DND-41 (cell line): ENCODE data around the gene PUSL1.

Experiments used
- ATAC-seq: fragments of 200-7000 bp; cut with Tn5 transposase; 3 replicates; pipeline ENCODE4 v1.9.1; 2021; ENCODE audit warnings: low read depth; ENCODE audit not compliant: insufficient read depth
- DNase-seq: peaks from one replicate; pipeline ENCODE4 v3.0.0-alpha.2; 2020
- H2AFZ ChIP-seq: 2 replicates; pipeline ENCODE4 v1.6.0; 2012; ENCODE audit warnings: low read depth, low read length
- H3K27ac ChIP-seq: 2 replicates; pipeline ENCODE4 v1.5.1; 2012; ENCODE audit warnings: low read length, inconsistent platforms
- H3K27me3 ChIP-seq: fragments of 200-600 bp; sonication (generic); 2 replicates; pipeline ENCODE4 v1.6.0; 2012; ENCODE audit warnings: low read length, mild to moderate bottlenecking, inconsistent platforms; ENCODE audit not compliant: insufficient read depth, poor library complexity
- H3K36me3 ChIP-seq: 2 replicates; pipeline ENCODE4 v1.5.1; 2012; ENCODE audit warnings: low read length, inconsistent platforms; ENCODE audit not compliant: insufficient read depth
- H3K4me1 ChIP-seq: 2 replicates; pipeline ENCODE4 v1.5.1; 2012; ENCODE audit warnings: mild to moderate bottlenecking, low read length; ENCODE audit not compliant: insufficient read depth
- H3K4me2 ChIP-seq: 2 replicates; pipeline ENCODE4 v1.6.0; 2012; ENCODE audit warnings: mild to moderate bottlenecking, moderate library complexity, low read length, inconsistent platforms; ENCODE audit not compliant: insufficient read depth
- H3K4me3 ChIP-seq, 2 experiments: fragments of 200-600 bp in 1 of 2; shearing (Covaris generic) in 1 of 2; 2 replicates each; pipeline ENCODE4 v1.5.1; 2012 to 2016; ENCODE audit warnings: inconsistent platforms in 2 of 2, low read length in 2 of 2, mild to moderate bottlenecking in 2 of 2, low read depth in 1 of 2, moderate library complexity in 1 of 2
- H3K79me2 ChIP-seq: 2 replicates; pipeline ENCODE4 v1.6.0; 2012; ENCODE audit warnings: low read length, inconsistent platforms; ENCODE audit not compliant: insufficient read depth
- H3K9ac ChIP-seq: 2 replicates; pipeline ENCODE4 v1.6.0; 2012; ENCODE audit warnings: low read depth, mild to moderate bottlenecking, inconsistent platforms, low read length, moderate library complexity
- H3K9me3 ChIP-seq: 2 replicates; pipeline ENCODE4 v1.5.1; 2012; ENCODE audit warnings: low read length, moderate library complexity, mild to moderate bottlenecking, inconsistent platforms; ENCODE audit not compliant: insufficient read depth, severe bottlenecking
- H4K20me1 ChIP-seq: 2 replicates; pipeline ENCODE4 v1.6.0; 2012; ENCODE audit warnings: low read length; ENCODE audit not compliant: insufficient read depth
- EZH2 ChIP-seq: IDR thresholded peaks from 3 replicates; pipeline ENCODE4 v1.6.1; 2012; ENCODE audit warnings: borderline replicate concordance, low read depth, mild to moderate bottlenecking, moderate library complexity, low read length, inconsistent platforms; ENCODE audit not compliant: severe bottlenecking
- TF ChIP-seq, protein P1 (sequence below): IDR thresholded peaks from 2 replicates; pipeline ENCODE4 v1.5.1; 2012; ENCODE audit warnings: borderline replicate concordance, low read length, moderate library complexity, mild to moderate bottlenecking; ENCODE audit not compliant: poor library complexity, severe bottlenecking; ENCODE audit errors: extremely low read depth

Gene PUSL1

DNA sequence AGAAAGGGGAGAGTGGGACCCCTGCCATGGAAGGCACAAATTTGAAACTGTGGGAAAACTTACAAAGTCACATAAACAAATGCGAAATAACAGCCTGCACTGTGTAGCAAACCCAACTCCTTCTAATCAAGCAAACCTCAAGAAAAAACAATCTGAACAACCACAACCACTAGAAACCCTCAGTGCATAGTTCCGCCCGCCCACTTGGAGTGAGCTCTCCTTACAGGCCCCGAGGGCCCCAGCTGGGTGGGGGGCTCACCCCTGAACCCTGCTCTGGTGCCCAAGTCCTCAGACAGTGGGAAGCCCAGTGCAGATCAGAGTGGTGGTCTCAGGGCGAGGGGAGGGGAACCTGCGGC, 50.9 kb downstream of the PUSL1 start:
- no peaks in the 10 kb centered on the region for H3K4me1 ChIP-seq
- no peaks in the 10 kb centered on the region for H3K27me3 ChIP-seq
- no peak overlapping the region for H3K4me2 ChIP-seq
- H4K20me1 ChIP-seq = no peaks in the 10 kb centered on the region
- no peak overlapping the region for H2AFZ ChIP-seq
- TF ChIP-seq, protein P1, sequence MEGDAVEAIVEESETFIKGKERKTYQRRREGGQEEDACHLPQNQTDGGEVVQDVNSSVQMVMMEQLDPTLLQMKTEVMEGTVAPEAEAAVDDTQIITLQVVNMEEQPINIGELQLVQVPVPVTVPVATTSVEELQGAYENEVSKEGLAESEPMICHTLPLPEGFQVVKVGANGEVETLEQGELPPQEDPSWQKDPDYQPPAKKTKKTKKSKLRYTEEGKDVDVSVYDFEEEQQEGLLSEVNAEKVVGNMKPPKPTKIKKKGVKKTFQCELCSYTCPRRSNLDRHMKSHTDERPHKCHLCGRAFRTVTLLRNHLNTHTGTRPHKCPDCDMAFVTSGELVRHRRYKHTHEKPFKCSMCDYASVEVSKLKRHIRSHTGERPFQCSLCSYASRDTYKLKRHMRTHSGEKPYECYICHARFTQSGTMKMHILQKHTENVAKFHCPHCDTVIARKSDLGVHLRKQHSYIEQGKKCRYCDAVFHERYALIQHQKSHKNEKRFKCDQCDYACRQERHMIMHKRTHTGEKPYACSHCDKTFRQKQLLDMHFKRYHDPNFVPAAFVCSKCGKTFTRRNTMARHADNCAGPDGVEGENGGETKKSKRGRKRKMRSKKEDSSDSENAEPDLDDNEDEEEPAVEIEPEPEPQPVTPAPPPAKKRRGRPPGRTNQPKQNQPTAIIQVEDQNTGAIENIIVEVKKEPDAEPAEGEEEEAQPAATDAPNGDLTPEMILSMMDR = no peak
- TF ChIP-seq EZH2 = no peak
- no peaks in the 10 kb centered on the region for H3K9me3 ChIP-seq
- no peaks in the 10 kb centered on the region for H3K36me3 ChIP-seq
- ATAC-seq = peak; percentile 47; the same call in 2 of the 3 replicates
- H3K79me2 ChIP-seq = no peaks in the 10 kb centered on the region
- no peak for DNase-seq
- H3K27ac ChIP-seq = no peak overlapping the region
- no peak overlapping the region for H3K4me3 ChIP-seq
- H3K9ac ChIP-seq = no peak overlapping the region

DNA sequence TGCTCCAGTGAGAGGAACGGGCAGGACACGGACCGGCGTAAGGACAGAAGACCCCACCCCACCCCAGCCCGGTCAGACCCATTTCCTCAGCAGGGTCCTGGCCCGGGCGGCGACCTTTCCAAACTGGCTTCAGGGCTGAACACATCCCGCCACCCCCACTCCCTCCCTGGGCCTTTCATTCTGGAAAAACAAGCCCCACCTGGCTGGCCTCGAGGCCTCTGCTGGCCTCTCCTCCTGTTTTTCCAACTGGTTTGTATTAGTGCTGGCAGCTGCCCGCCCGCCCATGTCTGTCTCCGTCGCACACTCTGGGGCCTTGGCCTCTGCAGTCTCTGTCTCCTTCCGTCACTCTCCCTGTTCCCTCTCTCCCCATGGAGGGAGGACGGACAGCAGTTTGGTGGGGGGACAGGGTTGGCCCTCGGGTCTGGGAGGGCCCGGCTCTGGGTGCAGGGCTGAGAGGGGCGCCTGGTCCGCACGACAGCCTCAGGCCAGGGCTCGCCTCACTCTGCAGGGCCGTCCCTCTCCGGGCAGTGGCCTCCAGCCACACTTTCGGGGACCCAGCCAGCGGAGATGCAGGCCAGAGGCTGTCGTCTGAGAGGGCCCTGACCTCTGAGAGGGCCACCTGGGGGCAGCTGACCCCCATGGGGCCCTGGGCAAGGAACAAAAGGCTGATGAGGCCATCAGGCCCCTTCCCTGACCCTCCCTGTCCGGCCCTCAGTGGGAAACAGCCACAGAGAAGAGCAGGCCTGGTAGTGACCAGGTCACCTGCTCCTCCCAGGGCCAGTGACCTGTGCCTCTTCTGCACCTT, 51.5 kb downstream of the PUSL1 start:
- Histone ChIP-seq H4K20me1 (no peaks in the 10 kb centered on the region), H3K4me2 (no peak overlapping the region), H3K36me3 (no peaks in the 10 kb centered on the region), H3K4me1 (no peaks in the 10 kb centered on the region), H3K4me3 (no peak overlapping the region), H3K27ac (no peak overlapping the region), H3K9ac (no peak overlapping the region), H2AFZ (no peak overlapping the region), H3K27me3 (no peaks in the 10 kb centered on the region), H3K9me3 (no peaks in the 10 kb centered on the region), H3K79me2 (no peaks in the 10 kb centered on the region)
- no peak for TF ChIP-seq EZH2
- TF ChIP-seq, protein P1 = no peak
- ATAC-seq = no peak
- no peak for DNase-seq

DNA sequence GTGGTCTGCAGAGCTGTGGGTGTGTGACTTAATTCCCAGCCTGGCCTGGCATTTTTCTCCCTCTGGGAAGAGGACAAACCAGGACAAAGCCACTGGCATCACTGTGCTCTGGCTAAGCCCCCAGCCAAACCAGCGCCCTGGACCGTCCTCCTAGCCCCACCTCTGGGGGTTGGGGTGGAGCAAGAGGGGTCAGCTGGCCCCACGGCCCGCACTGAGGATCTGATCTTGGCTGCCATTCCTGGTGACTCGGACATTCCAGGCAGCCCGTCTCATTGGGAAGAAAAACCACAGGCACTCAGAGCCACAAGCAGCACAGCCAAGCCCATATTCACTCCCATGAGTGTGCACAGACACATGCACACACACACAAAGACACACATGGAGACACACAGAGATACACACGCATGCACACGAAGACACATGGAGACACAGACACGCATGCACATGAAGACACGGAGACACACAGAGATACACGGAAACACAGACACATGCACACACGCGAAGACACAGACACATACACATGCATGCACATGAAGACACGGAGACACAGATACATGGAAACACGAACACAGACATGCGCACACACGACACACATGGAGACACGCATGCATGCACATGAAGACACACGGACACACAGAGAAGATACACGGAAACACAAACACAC, 52.2 kb downstream of the PUSL1 start:
- Histone ChIP-seq H3K9me3 (no peaks in the 10 kb centered on the region), H3K4me3 (no peak overlapping the region), H3K27ac (no peak overlapping the region), H3K4me1 (no peaks in the 10 kb centered on the region), H2AFZ (no peak overlapping the region), H4K20me1 (no peaks in the 10 kb centered on the region), H3K79me2 (no peaks in the 10 kb centered on the region), H3K4me2 (no peak overlapping the region), H3K27me3 (no peaks in the 10 kb centered on the region), H3K9ac (no peak overlapping the region), H3K36me3 (no peaks in the 10 kb centered on the region)
- ATAC-seq (no peak), DNase-seq (no peak)
- TF ChIP-seq, protein P1 = no peak
- TF ChIP-seq EZH2 = no peak
